NCI-H345 treated with DMSO at 0.1 percent for 48 hours (cell line): ENCODE results near the gene OR52L1.

Experiments used
- DNase-seq: peaks from one replicate; lab custom pipeline; 2025; ENCODE audit not compliant: unreplicated experiment; lab: John Stamatoyannopoulos, UW

The OR52L1 gene

DNA sequence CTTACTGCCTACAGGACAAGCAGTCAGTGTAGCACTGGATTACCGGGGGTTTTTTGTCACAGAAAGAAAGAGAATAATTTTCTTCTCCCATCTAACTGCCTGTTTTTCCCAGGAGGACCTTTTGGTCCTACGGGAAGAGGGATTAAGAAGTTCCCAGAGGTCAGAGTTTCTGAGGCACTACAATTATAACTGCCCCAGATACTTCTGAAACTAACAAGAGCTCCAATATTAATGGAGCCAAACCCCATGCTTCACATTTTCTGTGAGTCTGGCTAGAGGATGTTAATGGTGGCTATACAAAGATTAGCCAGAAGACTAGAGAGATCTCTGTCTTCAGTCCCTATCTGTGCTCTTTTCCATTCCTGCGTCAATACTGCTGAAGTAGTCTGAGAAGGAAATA is 44.8 kb downstream of the OR52L1 start, which contains the start of gene OR56A3:
Gene OR56A3, plus strand, starts transcription at position 301 of the 400 bp plus-strand sequence. CDS start 5,096 bp downstream, outside the sequence.
- no peak for DNase-seq

- no peak for DNase-seq
Measured at GRCh38 chr11:5940748-5941147, 46.0 kb downstream of the OR52L1 start.

DNA sequence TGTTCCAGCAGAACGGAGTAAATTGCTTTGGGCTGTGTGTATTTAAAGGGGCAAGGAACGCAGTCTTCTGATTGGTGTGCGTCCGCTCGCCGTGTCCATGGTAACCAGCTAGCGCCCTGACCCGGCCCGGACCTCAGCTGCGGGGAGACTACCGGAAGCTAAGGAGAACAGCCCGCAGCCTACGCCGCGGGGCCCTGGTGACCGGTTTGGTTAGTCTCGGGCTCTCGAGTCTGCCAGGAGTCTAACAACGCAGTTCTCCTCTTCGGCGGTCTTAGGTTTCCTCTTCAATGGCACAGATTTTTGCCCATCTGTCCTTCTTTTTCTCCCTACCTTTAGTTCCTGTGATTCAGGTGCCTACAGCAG is 48.2 kb downstream of the OR52L1 start:
- DNase-seq, result no peak

GRCh38 chr11:5937868-5938602 is 48.8 kb downstream of the OR52L1 start:
- no peak for DNase-seq
